Progenitor cell of endocrine pancreas (in vitro differentiated cells): ENCODE results near the gene IGSF6. TPM values are rescaled to one million over a fixed set of nuclear protein-coding genes. Genes with fewer than 3 reads are reported as not detected.
"Not testable (repeated sequence)": the region's sequence is repeated elsewhere in the genome, so short reads cannot be mapped to it uniquely, and the experiment has no call there.

Experiments
- DNase-seq: peaks from one replicate; pipeline ENCODE4 v3.0.0; 2021; ENCODE audit warnings: low spot score; ENCODE audit not compliant: unreplicated experiment
- H3K27ac Mint-ChIP-seq: 2 replicates; pipeline ENCODE4 v1.8.0; 2021; ENCODE audit warnings: mild to moderate bottlenecking, moderate library complexity, mixed read lengths
- H3K27me3 Mint-ChIP-seq: 2 replicates; pipeline ENCODE4 v1.8.0; 2021; ENCODE audit warnings: mixed read lengths
- H3K36me3 Mint-ChIP-seq: 2 replicates; pipeline ENCODE4 v1.8.0; 2022; ENCODE audit warnings: mixed read lengths; ENCODE audit not compliant: insufficient read depth
- H3K4me1 Mint-ChIP-seq: 2 replicates; pipeline ENCODE4 v1.8.0; 2021; ENCODE audit warnings: low read depth, mixed read lengths
- H3K4me3 Mint-ChIP-seq: 2 replicates; pipeline ENCODE4 v1.8.0; 2021; ENCODE audit warnings: low read depth, mild to moderate bottlenecking, moderate library complexity, mixed read lengths
- H3K9me3 Mint-ChIP-seq: 2 replicates; pipeline ENCODE4 v1.8.0; 2021; ENCODE audit warnings: low read depth, mixed read lengths
- total RNA-seq: library from RNA; stranded (reverse); gene quantifications from 2 replicates; pipeline ENCODE4 v1.2.1, GENCODE V29; 2021
- TF ChIP-seq, protein P1 (sequence below): fragments of 200-600 bp; sonication (generic); IDR thresholded peaks from one replicate; pipeline ENCODE4 v1.5.0; 2021; ENCODE audit warnings: antibody characterized with exemption, mild to moderate bottlenecking; ENCODE audit not compliant: unreplicated experiment

Gene IGSF6
- total RNA-seq, 1 donor from 2014 or later, result not detected

DNA sequence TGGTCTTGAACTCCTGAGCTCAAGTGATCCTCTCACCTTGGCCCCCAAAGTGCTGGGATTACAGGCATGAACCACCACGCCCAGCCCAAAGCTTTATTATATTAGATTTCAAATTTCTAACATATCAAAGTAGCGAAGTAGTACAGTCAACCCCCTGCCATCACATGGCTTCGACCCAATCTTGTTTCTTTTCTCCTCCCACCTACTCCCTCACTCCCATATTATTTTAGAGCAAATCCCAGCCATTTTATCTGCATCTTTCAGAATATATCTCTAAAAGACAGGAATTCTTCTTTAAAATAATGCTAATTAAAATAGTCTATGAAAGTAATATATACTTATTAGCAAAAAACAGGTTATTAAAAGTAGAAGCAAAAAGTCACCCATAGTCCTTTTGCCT, 893 bp downstream of the IGSF6 start:
- TF ChIP-seq, protein P1, sequence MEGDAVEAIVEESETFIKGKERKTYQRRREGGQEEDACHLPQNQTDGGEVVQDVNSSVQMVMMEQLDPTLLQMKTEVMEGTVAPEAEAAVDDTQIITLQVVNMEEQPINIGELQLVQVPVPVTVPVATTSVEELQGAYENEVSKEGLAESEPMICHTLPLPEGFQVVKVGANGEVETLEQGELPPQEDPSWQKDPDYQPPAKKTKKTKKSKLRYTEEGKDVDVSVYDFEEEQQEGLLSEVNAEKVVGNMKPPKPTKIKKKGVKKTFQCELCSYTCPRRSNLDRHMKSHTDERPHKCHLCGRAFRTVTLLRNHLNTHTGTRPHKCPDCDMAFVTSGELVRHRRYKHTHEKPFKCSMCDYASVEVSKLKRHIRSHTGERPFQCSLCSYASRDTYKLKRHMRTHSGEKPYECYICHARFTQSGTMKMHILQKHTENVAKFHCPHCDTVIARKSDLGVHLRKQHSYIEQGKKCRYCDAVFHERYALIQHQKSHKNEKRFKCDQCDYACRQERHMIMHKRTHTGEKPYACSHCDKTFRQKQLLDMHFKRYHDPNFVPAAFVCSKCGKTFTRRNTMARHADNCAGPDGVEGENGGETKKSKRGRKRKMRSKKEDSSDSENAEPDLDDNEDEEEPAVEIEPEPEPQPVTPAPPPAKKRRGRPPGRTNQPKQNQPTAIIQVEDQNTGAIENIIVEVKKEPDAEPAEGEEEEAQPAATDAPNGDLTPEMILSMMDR, result no peak
- Mint-ChIP-seq H3K4me1 (peaks cover 5% of the 10 kb centered on the region), H3K27me3 (no peaks in the 10 kb centered on the region), H3K36me3 (peaks cover 6% of the 10 kb centered on the region), H3K4me3 (no peak overlapping the region), H3K27ac (no peak overlapping the region), H3K9me3 (no peaks in the 10 kb centered on the region)
- DNase-seq, result no peak

DNA sequence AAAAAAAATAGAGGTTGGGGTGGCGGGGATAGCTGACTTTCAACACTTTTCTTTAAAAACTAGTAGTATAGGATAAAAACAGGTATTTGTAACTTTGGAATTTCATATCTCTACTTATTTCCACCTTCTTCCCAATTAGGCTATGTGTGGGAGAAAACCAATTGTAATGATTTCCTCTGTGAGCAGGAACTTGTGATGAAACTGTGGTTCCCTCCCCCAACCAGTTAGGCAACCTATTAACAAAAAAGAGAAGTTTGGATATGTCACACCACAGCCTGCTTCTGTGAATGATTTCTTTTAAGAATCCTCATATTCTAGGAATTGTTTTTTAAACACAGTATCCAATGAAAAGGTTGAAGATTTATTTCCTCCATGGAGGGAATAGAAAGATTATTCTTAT, 1.9 kb downstream of the IGSF6 start:
- Mint-ChIP-seq H3K4me1 (peaks cover 12% of the 10 kb centered on the region), H3K36me3 (peaks cover 8% of the 10 kb centered on the region), H3K27me3 (no peaks in the 10 kb centered on the region), H3K9me3 (no peaks in the 10 kb centered on the region), H3K4me3 (no peak overlapping the region), H3K27ac (no peak overlapping the region)
- DNase-seq, result no peak
- TF ChIP-seq, protein P1, result no peak

DNA sequence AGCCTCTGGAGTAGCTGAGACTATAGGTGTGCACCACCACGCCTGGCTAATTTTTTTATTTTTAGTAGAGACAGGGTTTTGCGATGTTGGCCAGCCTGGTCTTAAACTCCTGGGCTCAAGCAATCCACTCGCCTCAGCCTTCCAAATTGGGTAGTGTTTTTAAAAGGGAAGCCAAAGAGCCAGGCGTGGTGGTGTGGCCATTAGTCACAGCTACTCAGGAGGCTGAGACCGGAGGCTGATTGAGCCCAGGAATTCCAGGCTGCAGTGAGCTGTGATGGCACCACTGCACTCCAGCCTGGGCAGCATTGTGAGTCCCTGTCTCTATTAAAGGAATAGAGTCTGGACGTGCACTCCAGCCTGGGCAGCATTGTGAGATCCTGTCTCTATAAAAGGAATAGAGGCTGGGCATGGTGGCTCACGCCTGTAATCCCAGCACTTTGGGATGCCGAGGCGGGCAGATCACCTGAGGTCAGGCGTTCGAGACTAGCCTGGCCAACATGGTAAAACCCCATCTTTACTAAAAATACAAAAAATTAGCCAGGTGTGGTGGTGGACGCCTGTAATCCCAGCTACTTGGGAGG, 2.5 kb downstream of the IGSF6 start:
- not testable (repeated sequence) for H3K4me3 Mint-ChIP-seq, H3K36me3 Mint-ChIP-seq, H3K9me3 Mint-ChIP-seq, DNase-seq, H3K27ac Mint-ChIP-seq, H3K27me3 Mint-ChIP-seq
- peaks cover 13% of the 10 kb centered on the region for H3K4me1 Mint-ChIP-seq

- Mint-ChIP-seq H3K4me1 (peaks cover 13% of the 10 kb centered on the region), H3K27me3 (no peaks in the 10 kb centered on the region), H3K9me3 (no peaks in the 10 kb centered on the region), H3K27ac (no peak overlapping the region), H3K36me3 (peaks cover 4% of the 10 kb centered on the region), H3K4me3 (no peak overlapping the region)
- TF ChIP-seq, protein P1, result no peak
- DNase-seq, result no peak
These were observed 4.7 kb downstream of the IGSF6 start for GRCh38 chr16:21647562-21648164.

- DNase-seq, result no peak
- Mint-ChIP-seq H3K4me1 (peaks cover 13% of the 10 kb centered on the region), H3K9me3 (no peaks in the 10 kb centered on the region), H3K27me3 (no peaks in the 10 kb centered on the region), H3K27ac (no peak overlapping the region), H3K4me3 (no peak overlapping the region), H3K36me3 (peaks cover 3% of the 10 kb centered on the region)
- TF ChIP-seq, protein P1, result no peak
These were observed 5.5 kb downstream of the IGSF6 start for GRCh38 chr16:21646721-21647561.
